ENCODE results near the gene PIEZO1. TPM values are rescaled to one million over a fixed set of nuclear protein-coding genes. Genes with fewer than 3 reads are reported as not detected.

The PIEZO1 gene
- total RNA-seq, 1 experiment from 2014 or later = 71.1 TPM

- H3K4me1 ChIP-seq (ENCODE audit: insufficient read depth, low read length) = no peaks in the 10 kb centered on the region
- no peak overlapping the region for H3T11ph ChIP-seq (ENCODE audit: low read length)
- H2BK120ac ChIP-seq (ENCODE audit: low read depth, low read length, poor library complexity, severe bottlenecking) = no peak overlapping the region
- Mint-ChIP-seq H3K36me3 (ENCODE audit: insufficient read depth in 1 of 3, low read depth in 3 of 3) (peaks cover 0 to 11% (median 8%) of the 10 kb centered on the region in 3 experiments; a peak in 5 of 7 replicates), H3K27me3 (ENCODE audit: low read depth) (no peaks in the 10 kb centered on the region), H3K27ac (peak overlapping the region in 1 of 3 experiments; percentile 18; a peak in 3 of 7 replicates), H3K4me3 (no peak overlapping the region), H3K9me3 (no peaks in the 10 kb centered on the region), H3K4me1 (no peaks in the 10 kb centered on the region)
- H4K91ac ChIP-seq (ENCODE audit: insufficient read length, low read depth, low read length) = no peak overlapping the region
- no peak overlapping the region for H4K8ac ChIP-seq (replicated peaks; ENCODE audit: insufficient read length, low read depth, low read length)
- H2AFZ ChIP-seq (ENCODE audit: low read length) = no peak overlapping the region
- H3K23ac ChIP-seq (ENCODE audit: insufficient read length, low read depth, low read length) = no peak overlapping the region
- no peak overlapping the region for H3K56ac ChIP-seq (ENCODE audit: insufficient read length, low read depth, low read length)
- H3K9me3 ChIP-seq (ENCODE audit: control insufficient read depth, low read depth, low read length) = no peaks in the 10 kb centered on the region
- H3K79me2 ChIP-seq (ENCODE audit: insufficient read depth, low read length) = no peaks in the 10 kb centered on the region
- no peak overlapping the region for H2AK5ac ChIP-seq (ENCODE audit: insufficient read length, low read length)
- TF ChIP-seq CTCF (conservative IDR thresholded peaks at IDR 0.05) = no peak
- no peaks in the 10 kb centered on the region for H3K79me1 ChIP-seq (ENCODE audit: insufficient read depth, low read depth, low read length, poor library complexity, severe bottlenecking)
- H2BK5ac ChIP-seq (ENCODE audit: insufficient read length, low read length) = no peak overlapping the region
- H3K27me3 ChIP-seq (ENCODE audit: insufficient read depth, low read length) = no peaks in the 10 kb centered on the region
- H3K23me2 ChIP-seq (ENCODE audit: insufficient read length, low read depth, low read length, poor library complexity, severe bottlenecking) = no peaks in the 10 kb centered on the region
- no peak overlapping the region for H3K9ac ChIP-seq (ENCODE audit: extremely low read depth, insufficient read length, low read length)
- H2BK20ac ChIP-seq (ENCODE audit: low read depth, low read length, poor library complexity, severe bottlenecking) = no peak overlapping the region
- no peak overlapping the region for H3K4me2 ChIP-seq (ENCODE audit: insufficient read depth, insufficient read length, low read length)
- WGBS (ENCODE audit: extremely low coverage, insufficient read length, low lambda C conversion rate) = no CpG with 5 or more reads among the region's 13 CpGs
- H4K20me1 ChIP-seq (ENCODE audit: control insufficient read depth, insufficient read depth, insufficient read length) = no peaks in the 10 kb centered on the region
- H3K18ac ChIP-seq (ENCODE audit: insufficient read length, low read depth, low read length) = no peak overlapping the region
- no peak overlapping the region for H2BK15ac ChIP-seq (ENCODE audit: low read depth, low read length)
- no peak overlapping the region for H3K14ac ChIP-seq (ENCODE audit: insufficient read depth, low read length)
- H4K5ac ChIP-seq (ENCODE audit: insufficient read length, low read depth, low read length) = no peak overlapping the region
- no peak overlapping the region for H2BK12ac ChIP-seq (ENCODE audit: insufficient read length, low read depth, low read length)
- H3K4ac ChIP-seq (ENCODE audit: low read depth, low read length) = no peak overlapping the region
- no peak for DNase-seq
- no peak overlapping the region for H3K27ac ChIP-seq (ENCODE audit: insufficient read length, low read depth, low read length)
Observed at GRCh38 chr16:88834670-88835069, 49.6 kb upstream of the PIEZO1 start.
